NCI-H1436 (cell line): ENCODE results near the gene PSMA6.
"Not testable (repeated sequence)": the region's sequence is repeated elsewhere in the genome, so short reads cannot be mapped to it uniquely, and the experiment has no call there.

ENCODE experiments used
- DNase-seq: peaks from one replicate; lab custom pipeline; 2025; lab: John Stamatoyannopoulos, UW

PSMA6 gene

GRCh38 chr14:35292051-35292769 lies at the start of gene PSMA6:
Gene PSMA6 (plus strand): TSS chr14:35292382. CDS start chr14:35292477, 95 bp downstream.
- DNase-seq, result peak; percentile 99

GRCh38 chr14:35242599-35243311 lies 49.4 kb upstream of the PSMA6 start:
- no peak for DNase-seq

- no peak for DNase-seq
Measured at GRCh38 chr14:35243956-35244355, 48.2 kb upstream of the PSMA6 start.

- no peak for DNase-seq
Measured at GRCh38 chr14:35244542-35244941, 47.6 kb upstream of the PSMA6 start.

- DNase-seq, result no peak
Measured at GRCh38 chr14:35245051-35245450, 47.1 kb upstream of the PSMA6 start.

- DNase-seq, result no peak
Measured at GRCh38 chr14:35247777-35248475, 44.3 kb upstream of the PSMA6 start.

GRCh38 chr14:35248476-35248788 lies 43.8 kb upstream of the PSMA6 start:
- no peak for DNase-seq

GRCh38 chr14:35250319-35250718 lies 41.9 kb upstream of the PSMA6 start:
- no peak for DNase-seq

- DNase-seq, result no peak
Measured at GRCh38 chr14:35252451-35252868, 39.7 kb upstream of the PSMA6 start.

- not testable (repeated sequence) for DNase-seq
Measured at GRCh38 chr14:35253056-35253455, 39.1 kb upstream of the PSMA6 start.

GRCh38 chr14:35254034-35254622 lies 38.1 kb upstream of the PSMA6 start:
- DNase-seq, result not testable (repeated sequence)

- no peak for DNase-seq
Measured at GRCh38 chr14:35254736-35255135, 37.4 kb upstream of the PSMA6 start.

- DNase-seq, result no peak
Measured at GRCh38 chr14:35255711-35256110, 36.5 kb upstream of the PSMA6 start.

- no peak for DNase-seq
Measured at GRCh38 chr14:35257809-35258208, 34.4 kb upstream of the PSMA6 start.

GRCh38 chr14:35258420-35258819 lies 33.8 kb upstream of the PSMA6 start:
- no peak for DNase-seq

- DNase-seq, result no peak
Measured at GRCh38 chr14:35261774-35262173, 30.4 kb upstream of the PSMA6 start.

- no peak for DNase-seq
Measured at GRCh38 chr14:35262436-35262835, 29.7 kb upstream of the PSMA6 start.

- DNase-seq, result no peak
Measured at GRCh38 chr14:35268946-35269345, 23.2 kb upstream of the PSMA6 start.

GRCh38 chr14:35274805-35275204 lies 17.4 kb upstream of the PSMA6 start:
- no peak for DNase-seq

- DNase-seq, result no peak
Measured at GRCh38 chr14:35277179-35277578, 15.0 kb upstream of the PSMA6 start.

GRCh38 chr14:35279369-35279768 lies 12.8 kb upstream of the PSMA6 start:
- DNase-seq, result no peak

GRCh38 chr14:35281341-35281740 lies 10.8 kb upstream of the PSMA6 start:
- no peak for DNase-seq

GRCh38 chr14:35284506-35284905 lies 7.7 kb upstream of the PSMA6 start:
- no peak for DNase-seq
